HepG2 (cell line): ENCODE results near the gene ENTPD6.
A peak's percentile ranks its signal among the peaks of the same experiment; 100 is the strongest.

Source experiments
- SCMH1 ChIP-seq: sonication (generic); formaldehyde crosslinking; IDR thresholded peaks from 2 replicates; pipeline ENCODE4 v1.9.0; 2021; ENCODE audit warnings: missing genetic modification reagents, mild to moderate bottlenecking, borderline replicate concordance
- TARDBP ChIP-seq: sonication (generic); formaldehyde crosslinking; IDR thresholded peaks from 2 replicates; pipeline ENCODE4 v1.8.0; 2022; ENCODE audit warnings: mild to moderate bottlenecking, missing genetic modification reagents
- TCF7L2 ChIP-seq: IDR thresholded peaks from 2 replicates; pipeline ENCODE4 v1.6.1; 2011; ENCODE audit warnings: mild to moderate bottlenecking, low read depth, low read length, moderate library complexity
- ZNF547 ChIP-seq: sonication (generic); formaldehyde crosslinking; IDR thresholded peaks from 2 replicates; pipeline ENCODE4 v1.5.1; 2020; ENCODE audit warnings: mild to moderate bottlenecking, missing genetic modification reagents
- TF ChIP-seq, protein P1 (sequence below): sonication (generic); formaldehyde crosslinking; IDR thresholded peaks from 2 replicates; pipeline ENCODE4 v1.5.0; 2020; ENCODE audit warnings: mild to moderate bottlenecking, missing genetic modification reagents, moderate library complexity
- TF ChIP-seq, protein P2 (sequence below): sonication (generic); formaldehyde crosslinking; IDR thresholded peaks from 2 replicates; pipeline ENCODE4 v1.9.0; 2021; ENCODE audit warnings: missing genetic modification reagents, borderline replicate concordance
- TF ChIP-seq, protein P3 (sequence below): sonication (generic); formaldehyde crosslinking; conservative IDR thresholded peaks from 2 replicates; pipeline ENCODE4 v1.4.0; 2020; ENCODE audit warnings: missing genetic modification reagents

DNA sequence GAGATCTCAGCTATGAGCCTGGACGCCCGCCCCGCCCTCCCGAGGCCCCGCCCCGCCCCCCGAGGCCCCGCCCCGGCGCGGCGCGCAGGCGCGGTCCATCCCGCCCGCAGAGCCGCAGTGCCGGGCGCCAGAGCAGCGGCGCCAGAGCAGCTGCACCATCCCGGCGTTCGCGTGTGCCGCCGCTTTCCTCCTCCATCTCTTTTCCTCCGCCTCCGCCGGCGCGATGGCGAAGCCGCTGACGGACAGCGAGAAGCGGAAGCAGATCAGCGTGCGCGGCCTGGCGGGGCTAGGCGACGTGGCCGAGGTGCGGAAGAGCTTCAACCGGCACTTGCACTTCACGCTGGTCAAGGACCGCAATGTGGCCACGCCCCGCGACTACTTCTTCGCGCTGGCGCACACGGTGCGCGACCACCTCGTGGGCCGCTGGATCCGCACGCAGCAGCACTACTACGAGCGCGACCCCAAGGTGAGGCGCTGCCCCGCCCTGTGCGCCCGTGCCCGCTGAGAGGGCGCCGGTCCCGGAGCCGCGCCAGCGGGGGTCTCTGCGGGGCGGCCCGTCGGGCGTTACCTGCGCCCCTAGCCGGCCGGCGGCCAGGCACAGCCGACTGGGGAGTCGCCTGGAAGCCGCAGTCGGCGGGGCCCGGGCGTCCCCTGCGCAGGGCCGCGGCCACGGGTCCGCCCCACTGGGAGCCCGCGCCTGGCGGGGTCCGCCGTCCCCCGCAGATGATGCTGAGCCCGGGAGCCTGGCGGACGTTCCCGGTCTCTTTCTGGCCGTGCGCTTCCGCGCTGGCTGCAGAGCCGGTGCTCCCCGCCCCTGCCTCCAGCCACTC, 52.7 kb downstream of the ENTPD6 start, which contains the start of gene PYGB:
- peak; percentile 74 for TF ChIP-seq TARDBP
- TF ChIP-seq, protein P1, sequence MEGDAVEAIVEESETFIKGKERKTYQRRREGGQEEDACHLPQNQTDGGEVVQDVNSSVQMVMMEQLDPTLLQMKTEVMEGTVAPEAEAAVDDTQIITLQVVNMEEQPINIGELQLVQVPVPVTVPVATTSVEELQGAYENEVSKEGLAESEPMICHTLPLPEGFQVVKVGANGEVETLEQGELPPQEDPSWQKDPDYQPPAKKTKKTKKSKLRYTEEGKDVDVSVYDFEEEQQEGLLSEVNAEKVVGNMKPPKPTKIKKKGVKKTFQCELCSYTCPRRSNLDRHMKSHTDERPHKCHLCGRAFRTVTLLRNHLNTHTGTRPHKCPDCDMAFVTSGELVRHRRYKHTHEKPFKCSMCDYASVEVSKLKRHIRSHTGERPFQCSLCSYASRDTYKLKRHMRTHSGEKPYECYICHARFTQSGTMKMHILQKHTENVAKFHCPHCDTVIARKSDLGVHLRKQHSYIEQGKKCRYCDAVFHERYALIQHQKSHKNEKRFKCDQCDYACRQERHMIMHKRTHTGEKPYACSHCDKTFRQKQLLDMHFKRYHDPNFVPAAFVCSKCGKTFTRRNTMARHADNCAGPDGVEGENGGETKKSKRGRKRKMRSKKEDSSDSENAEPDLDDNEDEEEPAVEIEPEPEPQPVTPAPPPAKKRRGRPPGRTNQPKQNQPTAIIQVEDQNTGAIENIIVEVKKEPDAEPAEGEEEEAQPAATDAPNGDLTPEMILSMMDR (CRISPR knock-in tag), result peak; percentile 39; the same call in 1 of the 2 replicates
- TF ChIP-seq ZNF547 (CRISPR knock-in tag), result peak; percentile 92
- TF ChIP-seq SCMH1 (CRISPR knock-in tag), result no peak
- TF ChIP-seq, protein P2, sequence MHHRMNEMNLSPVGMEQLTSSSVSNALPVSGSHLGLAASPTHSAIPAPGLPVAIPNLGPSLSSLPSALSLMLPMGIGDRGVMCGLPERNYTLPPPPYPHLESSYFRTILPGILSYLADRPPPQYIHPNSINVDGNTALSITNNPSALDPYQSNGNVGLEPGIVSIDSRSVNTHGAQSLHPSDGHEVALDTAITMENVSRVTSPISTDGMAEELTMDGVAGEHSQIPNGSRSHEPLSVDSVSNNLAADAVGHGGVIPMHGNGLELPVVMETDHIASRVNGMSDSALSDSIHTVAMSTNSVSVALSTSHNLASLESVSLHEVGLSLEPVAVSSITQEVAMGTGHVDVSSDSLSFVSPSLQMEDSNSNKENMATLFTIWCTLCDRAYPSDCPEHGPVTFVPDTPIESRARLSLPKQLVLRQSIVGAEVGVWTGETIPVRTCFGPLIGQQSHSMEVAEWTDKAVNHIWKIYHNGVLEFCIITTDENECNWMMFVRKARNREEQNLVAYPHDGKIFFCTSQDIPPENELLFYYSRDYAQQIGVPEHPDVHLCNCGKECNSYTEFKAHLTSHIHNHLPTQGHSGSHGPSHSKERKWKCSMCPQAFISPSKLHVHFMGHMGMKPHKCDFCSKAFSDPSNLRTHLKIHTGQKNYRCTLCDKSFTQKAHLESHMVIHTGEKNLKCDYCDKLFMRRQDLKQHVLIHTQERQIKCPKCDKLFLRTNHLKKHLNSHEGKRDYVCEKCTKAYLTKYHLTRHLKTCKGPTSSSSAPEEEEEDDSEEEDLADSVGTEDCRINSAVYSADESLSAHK (CRISPR knock-in tag), result 0 out of 2 replicates have a peak, but pooled peaks have one; percentile 23
- no peak for TF ChIP-seq TCF7L2
- TF ChIP-seq, protein P3, sequence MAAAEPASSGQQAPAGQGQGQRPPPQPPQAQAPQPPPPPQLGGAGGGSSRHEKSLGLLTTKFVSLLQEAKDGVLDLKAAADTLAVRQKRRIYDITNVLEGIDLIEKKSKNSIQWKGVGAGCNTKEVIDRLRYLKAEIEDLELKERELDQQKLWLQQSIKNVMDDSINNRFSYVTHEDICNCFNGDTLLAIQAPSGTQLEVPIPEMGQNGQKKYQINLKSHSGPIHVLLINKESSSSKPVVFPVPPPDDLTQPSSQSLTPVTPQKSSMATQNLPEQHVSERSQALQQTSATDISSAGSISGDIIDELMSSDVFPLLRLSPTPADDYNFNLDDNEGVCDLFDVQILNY (CRISPR knock-in tag), result peak; percentile 76; the same call in 1 of the 2 replicates
